Activated T-cell treated with anti-CD3 and anti-CD28 coated beads for 4 hours (primary cell): ENCODE measurements around the gene AOPEP.

ENCODE experiments used
- DNase-seq: peaks from one replicate; pipeline ENCODE4 v3.0.0-alpha.2; 2020

The AOPEP gene

GRCh38 chr9:95077053-95077765 lies 350.7 kb downstream of the AOPEP start:
- no peak for DNase-seq

- DNase-seq: no peak
Observed at GRCh38 chr9:95077766-95078370, 351.4 kb downstream of the AOPEP start.

- no peak for DNase-seq
Observed at GRCh38 chr9:95078511-95078910, 352.0 kb downstream of the AOPEP start.

- no peak for DNase-seq
Observed at GRCh38 chr9:95078939-95079338, 352.4 kb downstream of the AOPEP start.

- no peak for DNase-seq
Observed at GRCh38 chr9:95079461-95079860, 353.0 kb downstream of the AOPEP start.

GRCh38 chr9:95080961-95081647 lies 354.6 kb downstream of the AOPEP start:
- DNase-seq: no peak

GRCh38 chr9:95081998-95082397 lies 355.5 kb downstream of the AOPEP start:
- no peak for DNase-seq

GRCh38 chr9:95082401-95083084 lies 356.0 kb downstream of the AOPEP start:
- DNase-seq: no peak

GRCh38 chr9:95083086-95083768 lies 356.7 kb downstream of the AOPEP start:
- no peak for DNase-seq

- no peak for DNase-seq
Observed at GRCh38 chr9:95084254-95084934, 357.9 kb downstream of the AOPEP start.

- DNase-seq: no peak
Observed at GRCh38 chr9:95085036-95085770, 358.7 kb downstream of the AOPEP start.

GRCh38 chr9:95085861-95086563 lies 359.5 kb downstream of the AOPEP start:
- no peak for DNase-seq

GRCh38 chr9:95086564-95086955 lies 360.1 kb downstream of the AOPEP start:
- DNase-seq: no peak

- no peak for DNase-seq
Observed at GRCh38 chr9:95087659-95088242, 361.3 kb downstream of the AOPEP start.

GRCh38 chr9:95088421-95089161 lies 362.1 kb downstream of the AOPEP start:
- no peak for DNase-seq

GRCh38 chr9:95089257-95090022 lies 362.9 kb downstream of the AOPEP start:
- DNase-seq: no peak

- no peak for DNase-seq
Observed at GRCh38 chr9:95090023-95090791, 363.7 kb downstream of the AOPEP start.
